ENCODE measurements around the gene DBNDD1. TPM values are rescaled to one million over a fixed set of nuclear protein-coding genes. Genes with fewer than 3 reads are reported as not detected.

DBNDD1 gene
- total RNA-seq, 1 donor from 2014 or later, result 0.22 TPM

DNA sequence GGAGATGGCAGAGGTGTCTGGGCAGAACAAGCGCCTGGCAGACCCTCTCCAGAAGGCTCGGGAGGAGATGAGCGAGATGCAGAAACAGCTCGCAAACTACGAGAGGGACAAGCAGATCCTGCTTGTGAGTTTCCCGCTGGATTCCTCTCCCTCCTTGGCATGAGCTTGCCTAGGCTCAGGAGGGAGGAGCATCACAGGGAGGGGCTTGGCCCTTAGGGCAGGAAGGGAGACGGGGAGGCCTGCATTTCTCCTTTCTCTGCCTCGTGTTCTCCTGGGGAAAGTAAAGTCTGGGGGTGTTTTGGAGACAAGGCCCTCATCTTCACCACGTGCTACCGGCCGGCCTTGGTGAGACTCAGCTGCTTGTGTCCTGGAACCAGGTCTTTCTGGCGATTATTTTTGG, 18.0 kb upstream of the DBNDD1 start:
- intact Hi-C loops (cut with micrococcal nuclease), result no loop called here

DNA sequence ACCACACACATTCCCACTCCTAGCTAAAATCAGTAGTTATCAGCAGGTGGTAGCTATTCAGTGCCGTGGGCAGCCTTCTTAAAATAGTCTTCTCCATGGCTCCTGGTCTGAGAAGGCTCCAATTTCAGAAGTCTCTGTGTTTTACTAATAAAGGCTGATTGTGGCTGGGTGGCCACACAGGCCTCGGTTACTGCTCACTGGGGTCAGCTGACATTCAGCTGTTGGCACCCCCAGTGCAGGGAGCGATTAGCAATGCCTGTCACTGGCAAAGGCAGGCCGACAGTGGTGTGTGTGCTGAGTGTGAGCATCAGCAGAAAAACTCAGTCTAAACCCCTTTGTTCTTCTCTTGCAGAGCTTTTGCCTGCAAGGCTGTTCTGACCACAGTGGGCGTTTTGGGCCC, 16.6 kb upstream of the DBNDD1 start:
- intact Hi-C loops (cut with micrococcal nuclease), result no loop called here

- intact Hi-C loops (cut with micrococcal nuclease), result no loop called here
Measured at GRCh38 chr16:90034504-90034903, 15.2 kb upstream of the DBNDD1 start.

DNA sequence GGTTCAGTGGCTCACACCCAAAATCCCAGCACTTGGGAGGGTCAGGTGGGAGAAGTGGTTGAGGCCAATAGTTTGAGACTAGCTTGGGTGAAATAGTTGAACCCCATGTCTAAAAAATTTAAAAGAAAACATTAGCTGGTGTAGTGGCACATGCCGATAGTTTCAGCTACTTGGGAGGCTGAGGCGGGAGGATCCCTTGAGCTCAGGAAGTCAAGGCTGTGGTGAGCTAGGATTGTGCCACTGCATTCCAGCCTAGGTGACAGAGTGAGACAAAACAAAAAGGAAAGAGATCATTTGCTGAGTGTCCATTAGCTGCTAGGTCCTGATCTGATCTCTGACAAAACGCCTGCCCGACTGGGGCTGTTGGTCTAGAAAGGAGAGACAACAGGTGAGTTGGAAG, 14.1 kb upstream of the DBNDD1 start:
- intact Hi-C loops (cut with micrococcal nuclease), result no loop called here

DNA sequence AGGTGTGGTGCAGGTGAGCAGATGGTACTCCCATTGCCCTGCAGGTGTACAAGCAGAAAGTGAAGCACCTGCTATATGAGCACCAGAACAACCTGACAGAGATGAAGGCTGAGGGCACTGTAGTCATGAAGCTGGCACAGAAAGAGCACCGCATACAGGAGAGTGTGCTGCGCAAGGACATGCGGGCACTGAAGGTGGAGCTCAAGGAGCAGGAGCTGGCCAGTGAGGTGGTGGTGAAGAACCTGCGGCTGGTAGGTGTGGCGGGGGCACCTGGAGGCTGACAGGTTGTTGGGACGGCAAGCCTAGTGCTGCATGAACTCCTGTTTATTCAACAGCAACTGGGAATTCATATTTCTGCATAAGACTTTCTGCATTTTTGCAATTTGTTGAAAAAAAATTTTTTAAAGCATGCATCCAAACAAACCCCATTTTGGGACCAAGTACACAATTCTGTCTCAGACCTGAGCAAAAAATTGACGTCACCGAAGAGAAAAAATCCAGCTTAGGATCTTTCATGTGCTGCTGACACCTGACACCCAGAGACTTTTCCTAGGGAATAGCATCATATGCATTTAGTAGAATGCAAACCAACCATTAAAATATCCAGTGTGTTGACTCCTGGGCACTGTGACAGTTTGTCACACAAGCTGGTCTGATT, 13.5 kb upstream of the DBNDD1 start:
- intact Hi-C loops (cut with micrococcal nuclease), result no loop called here

- intact Hi-C loops (cut with micrococcal nuclease), result no loop called here
Measured at GRCh38 chr16:90031931-90032673, 12.8 kb upstream of the DBNDD1 start.

GRCh38 chr16:90031186-90031930, 12.1 kb upstream of the DBNDD1 start:
- intact Hi-C loops (cut with micrococcal nuclease), result no loop called here

GRCh38 chr16:90028985-90029384, 9.7 kb upstream of the DBNDD1 start:
- intact Hi-C loops (cut with micrococcal nuclease), result no loop called here

GRCh38 chr16:90027611-90028010, 8.4 kb upstream of the DBNDD1 start:
- intact Hi-C loops (cut with micrococcal nuclease), result no loop called here

GRCh38 chr16:90026135-90026534, 6.9 kb upstream of the DBNDD1 start:
- intact Hi-C loops (cut with micrococcal nuclease), result no loop called here

DNA sequence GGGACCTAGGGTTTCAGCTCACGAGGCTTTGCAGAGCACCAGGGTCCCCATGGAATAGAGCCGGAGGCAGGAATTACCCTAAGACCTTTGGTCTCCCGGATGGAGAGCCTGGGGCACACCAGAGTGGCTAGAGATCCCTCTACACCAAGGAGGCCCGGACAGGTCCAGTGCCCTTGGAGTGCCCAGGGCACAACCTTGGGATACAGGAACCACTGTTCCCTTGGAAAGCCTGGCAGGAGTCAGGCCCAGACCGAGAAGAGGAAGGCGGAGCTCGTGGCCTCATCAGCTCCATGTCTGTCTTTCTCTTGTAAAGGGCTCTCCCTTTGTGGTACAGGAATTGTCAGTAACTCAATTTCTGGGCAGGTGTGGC, 3.8 kb upstream of the DBNDD1 start:
- intact Hi-C loops (cut with micrococcal nuclease), result no loop called here

DNA sequence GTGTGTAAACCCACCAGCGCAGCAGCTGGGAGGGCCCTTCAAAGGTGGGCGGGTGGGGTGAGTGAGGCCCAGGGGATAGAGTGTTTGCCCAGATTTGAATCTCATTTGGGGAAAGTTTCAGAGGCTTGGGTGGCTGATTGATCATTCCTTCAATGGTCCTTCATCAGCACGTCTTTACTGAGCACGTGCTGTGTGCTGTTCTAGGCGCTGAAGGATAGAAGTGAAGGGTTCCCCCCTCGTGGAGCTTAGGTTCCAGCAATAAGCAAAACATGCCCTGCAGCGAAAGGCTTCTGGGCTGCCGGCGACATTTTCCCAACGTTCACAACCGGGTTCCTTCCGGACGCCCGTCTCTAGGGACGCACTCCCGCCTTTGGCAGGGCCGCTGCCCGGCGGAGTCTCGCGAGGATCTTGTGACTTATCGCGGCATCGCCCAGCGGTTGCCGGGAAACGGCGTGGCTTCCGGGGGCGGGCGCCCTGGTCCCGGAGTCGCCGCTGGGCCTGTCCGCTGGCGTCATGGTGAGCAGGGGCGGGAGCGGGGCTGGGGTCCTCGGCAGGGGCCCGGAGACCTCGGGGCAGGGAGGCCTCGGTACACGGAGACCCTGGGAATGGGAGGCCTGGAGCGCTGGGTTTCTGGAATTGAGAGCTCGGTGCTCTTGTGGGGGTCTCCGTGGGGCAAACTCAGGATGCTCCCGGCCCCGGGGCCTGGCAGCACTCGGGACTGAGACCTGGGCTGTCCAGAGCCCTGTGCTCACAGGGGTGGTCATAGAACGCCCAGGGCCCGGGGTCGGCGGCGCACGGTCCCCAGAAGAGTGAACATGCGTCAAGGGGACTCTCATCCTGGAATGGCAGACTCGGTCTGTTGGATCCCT, 3.2 kb upstream of the DBNDD1 start:
- intact Hi-C loops (cut with micrococcal nuclease), result no loop called here

DNA sequence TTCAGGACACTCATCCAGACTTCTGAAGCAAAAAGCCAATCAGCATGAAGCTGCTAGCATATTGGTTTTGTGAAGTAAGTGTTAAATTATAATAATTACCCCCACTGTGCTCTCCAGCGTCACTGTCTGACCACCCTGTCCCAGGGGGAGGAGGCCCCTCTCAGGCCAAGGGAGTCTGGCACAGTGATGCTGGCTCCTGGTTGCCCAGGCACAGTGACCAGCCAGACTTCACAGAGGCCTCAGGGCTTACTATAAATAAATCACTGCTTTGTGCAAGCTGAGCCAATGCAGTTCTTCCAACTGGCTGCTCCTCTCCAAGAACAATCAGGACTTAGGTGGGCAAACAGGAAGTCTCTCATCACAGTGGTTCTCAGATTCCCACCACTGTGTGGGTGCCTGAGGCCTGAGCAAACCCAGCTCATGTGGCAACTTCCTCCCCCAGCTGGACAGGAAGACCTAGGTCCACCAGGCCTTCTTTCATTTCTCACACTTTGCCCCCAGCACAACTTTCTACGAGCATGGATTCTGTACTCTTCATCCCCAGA, 1.7 kb upstream of the DBNDD1 start:
- intact Hi-C loops (cut with micrococcal nuclease), result no loop called here

- intact Hi-C loops (cut with micrococcal nuclease), result no loop called here
Measured at GRCh38 chr16:90020260-90020837, 1.1 kb upstream of the DBNDD1 start.

- intact Hi-C loops (cut with micrococcal nuclease), result loop anchor here (2.0 kb wide), 1 partner anchor 47 kb away; no protein-coding TSS in a partner anchor
Measured at GRCh38 chr16:90019543-90020259, 445 bp upstream of the DBNDD1 start.

DNA sequence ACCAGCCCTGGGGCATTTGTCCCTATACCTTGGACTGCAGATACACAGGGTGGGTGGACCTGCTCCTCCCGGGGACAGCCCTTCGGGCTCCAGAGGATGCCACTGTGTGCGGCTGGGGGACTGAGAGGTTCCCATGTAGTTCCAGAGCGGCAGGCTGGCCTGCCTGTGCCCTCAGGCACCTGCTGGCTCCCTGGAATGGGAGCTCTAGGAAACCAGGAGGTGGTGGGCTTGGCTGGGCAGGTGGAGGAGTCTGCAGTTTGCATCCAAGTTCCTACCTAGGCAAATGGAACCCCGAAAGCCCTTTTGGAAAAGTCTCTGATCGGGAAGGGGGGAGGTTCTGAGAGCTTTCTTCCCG, 982 bp downstream of the DBNDD1 start:
- intact Hi-C loops (cut with micrococcal nuclease), result loop anchor here (2.0 kb wide), 1 partner anchor 45 kb away; no protein-coding TSS in a partner anchor

DNA sequence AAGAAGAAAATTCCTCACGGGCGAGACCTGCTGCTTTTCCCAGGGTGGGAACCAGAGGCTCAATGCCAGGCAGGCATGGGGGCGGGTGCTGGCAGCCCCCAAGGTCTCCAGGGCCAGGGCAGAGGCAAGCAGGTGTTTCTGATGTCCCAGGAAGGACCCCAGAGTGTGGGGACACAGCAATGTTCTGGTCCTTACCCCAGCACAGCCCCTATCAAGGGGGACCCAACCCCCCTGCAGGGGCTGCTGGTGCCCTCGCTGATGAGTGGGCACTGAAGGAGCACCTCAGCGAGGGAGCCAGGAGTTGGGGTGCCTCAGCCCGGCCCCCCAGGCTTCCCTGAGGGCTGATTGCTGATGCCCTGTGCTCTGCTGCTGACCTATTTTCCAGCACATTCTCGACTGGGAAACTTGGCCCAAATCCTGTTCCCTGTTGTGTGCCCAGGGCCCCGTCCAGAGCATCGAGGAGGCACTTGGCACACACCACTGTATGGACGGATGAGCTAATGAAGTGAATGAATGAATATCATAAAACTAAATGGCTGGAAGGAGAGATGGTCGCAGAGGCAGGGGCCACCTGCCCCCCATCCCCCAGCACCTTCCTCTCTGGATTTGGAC, 2.8 kb downstream of the DBNDD1 start:
- intact Hi-C loops (cut with micrococcal nuclease), result no loop called here

DNA sequence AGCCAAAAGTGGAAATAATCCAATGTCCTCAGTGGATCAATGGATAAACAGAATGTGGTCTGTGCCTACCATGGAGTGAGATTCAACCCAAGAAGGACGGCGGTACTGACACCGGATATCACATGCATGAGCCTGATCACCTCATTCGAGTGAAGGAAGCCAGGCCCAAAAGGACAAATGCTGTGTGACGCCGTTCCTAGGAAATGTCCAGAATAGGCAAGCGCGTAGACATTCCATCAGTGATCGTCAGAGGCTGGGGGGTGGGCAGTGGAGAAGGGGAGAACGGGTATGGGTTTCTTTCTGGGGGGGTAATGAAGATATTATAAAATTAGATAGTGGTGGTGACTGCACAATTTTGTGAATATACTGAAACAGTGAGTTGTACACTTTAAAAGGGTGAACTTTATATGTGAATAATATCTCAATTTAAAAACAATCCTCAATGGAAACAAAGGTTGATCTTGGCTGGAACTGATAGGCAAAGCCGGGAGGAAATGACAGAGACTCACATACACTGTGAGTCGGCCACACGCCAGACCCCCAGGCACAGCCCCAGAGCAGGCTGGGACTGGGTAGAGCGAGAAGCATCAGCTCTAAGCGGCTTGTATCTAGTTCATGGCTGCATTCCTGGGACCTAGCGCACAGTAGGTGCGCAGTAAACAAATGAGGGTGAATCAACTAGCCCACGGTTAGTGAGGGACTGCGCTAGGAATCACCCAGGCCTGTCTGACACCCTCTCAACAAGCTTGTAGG, 3.5 kb downstream of the DBNDD1 start:
- intact Hi-C loops (cut with micrococcal nuclease), result no loop called here

Measured in T-helper 1 cell treated with Interleukin-12 subunit alpha and Interleukin-12 subunit beta and Interleukin-4 antibody, amounts not matched to agents 30 ng/mL and 1 ng/mL, for 36 hours (primary cell).